DOHH2 (cell line): ENCODE measurements around the gene BIRC7.

Source experiments
- CTCF ChIP-seq: fragments of 200-600 bp; sonication (generic); IDR thresholded peaks from one replicate; pipeline ENCODE4 v1.5.1; 2014; ENCODE audit warnings: antibody characterized with exemption, mild to moderate bottlenecking, low read depth, low read length; ENCODE audit not compliant: poor library complexity, severe bottlenecking
- EZH2phosphoT487 ChIP-seq: fragments of 200-600 bp; sonication (generic); IDR thresholded peaks from 2 replicates; pipeline ENCODE4 v1.6.1; 2017; ENCODE audit warnings: borderline replicate concordance, mild to moderate bottlenecking, antibody characterized with exemption, low read length, moderate library complexity, mixed read lengths

GRCh38 chr20:63192721-63193120, 43.0 kb upstream of the BIRC7 start:
- TF ChIP-seq CTCF (no peak), EZH2phosphoT487 (no peak)
